NCI-H2171 (cell line): ENCODE measurements around the gene KCNJ4.

Experiments
- DNase-seq: peaks from one replicate; lab custom pipeline; 2025; lab: John Stamatoyannopoulos, UW

KCNJ4 gene

DNA sequence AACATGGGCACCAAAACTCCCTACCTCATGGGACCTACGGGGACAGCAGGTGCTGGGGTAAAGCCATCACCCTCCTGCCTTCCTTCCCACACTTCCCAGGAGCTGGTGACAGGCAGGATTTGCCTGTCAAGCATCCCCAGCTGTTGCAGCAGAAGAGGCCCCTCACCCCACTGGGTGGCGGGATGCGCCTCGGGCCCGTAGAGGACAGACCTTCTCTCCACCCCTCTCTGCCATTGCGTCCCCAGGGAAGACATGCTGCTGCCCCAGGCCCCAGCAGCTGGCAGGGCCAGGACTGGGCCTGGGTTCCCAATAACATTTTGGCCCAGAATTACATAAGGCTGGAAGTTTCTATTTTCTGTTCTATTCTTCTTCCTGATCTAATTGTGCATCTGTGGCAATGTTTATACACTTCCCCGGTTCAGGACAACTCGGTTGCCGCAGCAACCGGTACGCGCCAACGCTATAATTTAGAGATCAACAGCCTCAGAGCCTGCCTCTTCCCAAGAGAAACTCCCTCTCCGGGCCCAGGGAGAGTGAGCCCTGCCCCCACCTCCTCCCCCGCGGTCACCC is 25.4 kb downstream of the KCNJ4 start:
- DNase-seq: peak; percentile 84

DNA sequence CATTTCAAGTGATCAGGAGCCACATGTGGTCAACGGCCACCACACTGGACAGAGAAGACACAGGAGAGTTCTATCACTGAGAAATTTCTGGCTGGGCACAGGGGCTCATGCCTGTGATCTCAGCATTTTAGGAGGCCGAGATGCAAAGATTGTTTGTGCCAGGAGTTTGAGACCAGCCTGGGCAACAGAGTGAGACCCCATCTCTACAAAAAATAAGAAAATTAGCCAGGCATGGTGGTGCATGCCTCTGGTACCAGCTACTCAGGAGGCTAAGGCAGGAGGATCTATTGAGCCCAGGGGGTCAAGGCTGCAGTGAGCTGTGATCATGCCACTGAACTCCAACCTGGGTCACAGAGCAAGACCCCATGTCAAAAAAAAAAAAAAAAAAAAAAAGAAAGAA is 26.3 kb downstream of the KCNJ4 start:
- DNase-seq: no peak

DNA sequence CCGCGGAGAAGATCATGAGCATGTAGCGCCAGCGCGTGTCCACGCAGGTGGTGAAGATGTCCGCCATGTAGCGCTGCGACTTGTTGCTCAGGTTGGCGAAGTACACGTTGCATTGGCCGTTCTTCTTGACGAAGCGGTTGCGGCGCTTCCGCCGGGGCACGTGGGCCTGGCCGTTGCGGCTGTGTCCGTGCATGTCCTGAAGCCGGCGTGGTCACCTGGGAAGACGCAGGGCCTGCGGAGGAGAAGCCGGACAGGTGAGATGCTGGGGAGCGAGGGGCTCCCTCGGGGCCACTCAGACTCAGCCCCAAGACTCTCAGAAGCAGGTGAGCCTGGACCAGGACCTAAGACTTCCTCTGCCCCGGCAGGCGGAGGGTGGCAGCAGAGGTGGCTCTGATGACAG is 27.1 kb downstream of the KCNJ4 start:
- DNase-seq: no peak

DNA sequence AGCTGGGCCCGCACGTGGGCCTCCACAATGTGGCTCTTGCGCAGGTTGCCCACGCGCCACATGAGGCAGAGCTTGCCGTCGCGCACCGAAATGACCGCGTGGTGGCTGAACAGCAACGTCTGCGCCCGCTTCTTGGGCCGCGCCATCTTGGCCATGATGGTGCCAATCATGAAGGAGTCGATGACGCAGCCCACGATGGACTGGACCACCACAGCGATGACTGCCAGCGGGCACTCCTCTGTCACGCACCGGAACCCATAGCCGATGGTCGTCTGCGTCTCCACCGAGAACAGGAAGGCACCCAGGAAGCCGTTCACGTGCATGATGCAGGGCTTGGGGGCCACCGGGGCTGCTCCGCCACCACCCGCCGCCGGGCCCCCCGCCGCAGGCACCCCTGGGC is 27.5 kb downstream of the KCNJ4 start:
- DNase-seq: no peak

DNA sequence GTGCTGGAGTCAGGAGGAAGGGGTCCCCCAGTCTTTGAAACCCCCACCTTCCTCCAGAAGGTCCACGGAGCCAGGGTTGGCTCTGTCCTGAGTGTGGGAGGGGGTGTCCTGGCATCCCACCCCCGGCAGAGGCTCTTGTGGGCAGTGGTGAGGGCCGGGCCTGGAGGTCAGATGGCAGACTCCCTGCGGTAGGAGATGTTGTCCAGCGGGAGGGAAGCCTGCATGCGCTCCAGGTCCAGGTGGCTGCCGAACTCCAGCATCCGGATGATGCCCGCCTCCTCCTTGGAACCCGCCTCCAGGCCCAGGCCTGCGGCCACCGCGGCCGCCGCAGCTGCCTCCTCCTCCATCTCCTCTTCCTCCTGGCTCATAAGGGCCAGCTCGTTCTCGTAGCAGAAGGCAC is 28.4 kb downstream of the KCNJ4 start:
- DNase-seq: no peak

DNA sequence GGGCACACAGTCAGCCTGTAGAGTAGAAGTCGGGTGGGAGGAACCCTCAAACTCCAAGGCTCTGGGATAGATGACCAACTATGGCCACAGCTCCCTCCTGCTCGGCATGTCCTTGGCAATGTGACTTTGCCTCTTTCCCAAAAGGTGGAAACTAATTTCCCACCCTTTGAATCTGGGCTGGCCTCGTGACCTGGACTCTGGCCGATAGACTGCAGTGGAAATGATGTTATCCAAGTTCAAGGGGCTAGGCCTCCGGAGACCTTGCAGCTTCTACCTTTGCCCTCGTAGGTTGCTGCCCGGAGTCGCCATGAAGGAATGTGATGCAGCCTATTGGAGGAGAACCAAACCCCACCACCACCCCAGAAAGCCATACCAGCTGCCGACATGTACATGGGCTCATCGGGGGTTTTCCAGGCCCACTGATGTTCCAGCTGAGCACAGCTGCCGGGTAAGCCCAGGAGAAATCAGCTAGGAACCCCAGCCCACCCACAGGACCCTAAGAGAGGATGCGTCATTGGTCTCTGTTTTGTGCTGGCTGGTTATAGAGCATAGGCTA is 30.4 kb downstream of the KCNJ4 start:
- no peak for DNase-seq

DNA sequence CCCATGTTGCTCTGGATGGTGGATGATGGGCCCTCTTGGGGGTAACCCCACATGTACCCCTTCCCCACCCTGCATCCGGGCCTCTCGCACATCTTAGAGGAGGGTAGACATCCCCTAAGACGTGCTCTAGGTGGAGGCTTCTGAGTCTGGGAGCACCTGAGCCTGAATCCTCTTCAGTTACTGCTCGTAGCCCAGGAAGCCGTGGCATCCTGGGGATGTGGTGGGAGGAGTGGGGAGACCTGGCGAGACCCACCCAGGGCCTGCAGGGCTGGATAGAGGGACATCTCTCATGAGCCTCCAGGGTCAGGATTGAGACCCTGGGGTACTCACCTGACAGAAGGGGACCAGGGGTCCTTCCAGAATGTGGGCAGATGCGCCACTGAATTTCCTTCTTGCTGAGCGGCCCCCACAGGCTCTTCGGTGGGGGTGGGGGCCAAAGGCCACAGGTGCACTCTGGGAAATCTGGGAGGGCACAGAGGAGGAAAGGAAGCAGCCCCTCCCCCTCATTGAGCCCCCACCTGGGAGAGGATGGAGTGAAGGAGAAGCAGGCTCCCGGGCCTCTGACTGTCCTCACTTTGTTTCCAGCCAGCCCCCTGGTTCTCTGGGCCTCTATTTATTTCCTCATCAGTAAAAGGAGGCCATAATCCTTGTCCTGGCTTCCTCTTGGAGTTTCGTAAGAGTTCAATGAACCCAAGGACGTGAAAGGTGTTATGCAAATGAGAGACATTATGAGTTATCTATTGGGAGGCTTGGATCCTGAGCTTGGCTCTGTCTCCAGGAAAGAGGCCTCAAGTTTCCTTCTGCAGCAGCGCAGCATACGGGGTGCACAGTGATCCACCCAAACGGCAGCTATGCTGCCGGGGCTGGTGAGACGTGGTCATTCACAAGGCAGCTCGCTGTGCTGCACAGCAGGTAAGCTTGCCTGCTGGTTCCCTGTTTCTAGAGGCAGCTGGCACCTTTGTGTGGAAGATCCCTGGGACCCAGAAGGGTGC is 31.2 kb downstream of the KCNJ4 start:
- no peak for DNase-seq

DNA sequence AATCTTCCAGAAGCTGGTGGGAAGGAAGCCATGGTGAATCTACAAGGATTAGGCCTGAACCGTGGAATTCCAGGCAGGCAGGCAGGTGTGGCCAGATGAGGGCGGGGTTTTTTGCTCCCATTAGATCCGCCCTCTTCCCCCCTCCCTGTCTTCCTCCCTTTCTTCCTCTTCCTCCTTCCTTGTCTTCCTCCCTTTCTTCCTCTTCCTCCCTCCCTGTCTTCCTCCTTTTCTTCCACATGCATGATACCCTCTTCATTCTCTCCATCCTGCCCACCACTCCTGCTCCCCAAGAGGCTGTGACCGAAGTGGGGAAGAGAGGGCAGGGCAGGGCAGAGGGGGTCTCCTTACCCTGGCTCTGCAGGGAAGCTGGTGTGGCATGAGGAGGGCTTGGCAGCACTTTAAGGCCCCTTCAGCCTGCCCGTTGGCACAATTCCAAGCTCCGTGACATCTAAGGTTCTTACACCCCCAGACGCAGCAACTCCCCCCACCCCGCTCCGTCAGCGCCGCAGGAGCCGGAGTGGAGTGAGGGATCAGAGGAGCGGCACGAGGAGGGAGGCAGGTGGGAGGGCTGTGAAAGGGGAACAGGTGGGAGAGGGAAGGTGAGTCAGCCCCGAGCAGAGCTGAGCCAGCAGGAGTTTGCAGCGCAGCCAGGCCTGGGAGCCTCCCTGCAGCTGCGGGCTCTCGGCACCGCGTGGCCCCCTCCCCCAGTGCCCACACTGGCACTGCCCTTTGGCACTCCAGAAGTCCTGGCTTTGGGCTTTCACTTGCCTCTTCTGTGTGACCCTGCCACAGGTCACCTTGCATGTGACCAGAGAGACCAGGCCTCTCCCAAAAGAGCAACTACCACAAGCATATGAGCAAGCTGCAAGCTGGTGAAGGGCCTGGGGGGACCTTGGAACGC is 32.1 kb downstream of the KCNJ4 start:
- peak; percentile 90 for DNase-seq

DNA sequence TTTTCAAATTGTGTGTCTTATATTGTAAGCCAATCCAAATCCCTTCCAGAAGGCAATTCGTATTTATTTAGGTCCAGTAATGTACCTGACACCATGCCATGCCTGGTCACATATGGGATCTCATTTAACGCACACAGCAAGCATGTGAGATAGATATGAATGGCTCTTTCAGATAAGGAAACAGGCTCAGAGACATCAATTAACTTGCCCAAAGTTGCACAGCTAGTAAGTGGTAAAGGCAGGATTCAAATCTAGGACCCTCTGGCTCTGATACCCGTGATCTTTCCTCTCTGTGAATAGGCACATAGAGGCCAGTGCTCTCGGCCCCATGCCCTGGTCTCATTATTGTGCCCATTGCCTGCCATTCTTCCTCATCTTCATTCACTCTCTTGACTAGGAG is 34.3 kb downstream of the KCNJ4 start:
- DNase-seq: no peak

DNA sequence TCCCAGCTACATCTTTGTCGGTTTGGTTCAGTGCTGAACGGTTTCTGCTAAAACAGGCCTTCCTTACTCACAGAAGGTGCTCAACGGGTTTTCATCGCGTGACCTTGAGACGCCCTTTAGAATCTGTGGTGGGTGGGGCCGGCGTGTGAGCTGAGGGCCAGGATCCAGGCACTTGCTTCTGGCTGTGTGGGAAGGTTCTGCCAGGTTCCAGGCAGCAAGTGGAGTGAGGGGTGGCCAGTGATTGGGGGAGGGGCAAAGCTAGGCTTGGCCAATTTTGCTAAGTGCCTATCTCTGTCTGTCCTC is 35.2 kb downstream of the KCNJ4 start:
- no peak for DNase-seq

DNA sequence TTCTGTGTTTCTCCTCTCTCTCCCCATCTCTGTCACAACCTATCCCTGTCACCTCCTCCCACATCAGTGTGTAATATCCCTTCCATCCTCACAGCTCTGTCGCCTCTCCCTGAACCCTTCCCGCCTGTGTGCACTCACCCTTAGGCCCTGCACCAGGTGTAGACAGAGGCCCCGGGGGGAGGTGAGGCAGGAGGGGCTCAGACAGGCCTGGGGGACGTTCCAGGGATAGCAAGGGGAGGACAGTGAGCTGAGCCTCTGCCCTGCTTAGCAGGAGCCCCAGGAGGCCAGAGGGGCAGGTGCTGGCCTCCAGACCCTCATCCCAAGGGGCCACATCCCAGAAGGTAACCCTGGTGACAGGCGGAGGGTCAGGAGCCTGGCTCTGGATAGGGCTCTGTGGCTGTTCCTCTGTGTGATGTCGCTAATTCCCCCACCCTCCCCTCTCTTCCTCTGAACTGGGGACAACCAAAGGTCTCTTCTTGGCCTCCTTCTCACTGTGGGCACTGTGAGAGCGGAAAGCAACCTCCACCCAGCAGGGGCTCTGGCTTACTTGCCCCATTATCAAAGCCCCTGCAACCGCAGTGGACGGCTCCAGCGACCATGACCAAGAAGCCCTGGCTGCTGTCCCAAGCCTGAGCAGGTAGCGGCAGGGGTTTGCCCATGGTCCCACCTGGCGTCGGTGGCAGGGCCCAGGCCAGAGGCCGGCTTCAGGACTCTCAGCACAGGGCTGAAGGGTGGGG is 35.7 kb downstream of the KCNJ4 start:
- DNase-seq: no peak

DNA sequence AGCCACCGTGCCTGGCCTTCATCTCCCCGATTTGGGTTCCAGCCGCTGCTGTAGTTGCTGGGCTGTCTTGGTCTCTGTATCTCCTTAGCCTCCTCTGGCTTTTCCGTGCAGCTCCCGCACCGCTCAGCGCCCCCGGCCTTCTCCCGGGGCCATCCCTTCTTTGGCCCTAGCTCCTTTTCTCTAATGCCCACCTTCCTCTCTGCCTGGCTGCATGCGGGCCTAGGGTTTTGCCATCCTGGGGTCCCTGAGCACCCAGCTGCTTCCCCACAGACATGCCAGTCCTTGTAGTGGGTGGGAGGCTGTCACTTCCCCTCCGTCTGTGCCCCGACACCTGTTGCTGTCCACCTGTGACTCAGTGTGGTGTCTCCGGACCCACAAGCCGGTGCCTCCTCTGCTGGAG is 36.4 kb downstream of the KCNJ4 start:
- no peak for DNase-seq

DNA sequence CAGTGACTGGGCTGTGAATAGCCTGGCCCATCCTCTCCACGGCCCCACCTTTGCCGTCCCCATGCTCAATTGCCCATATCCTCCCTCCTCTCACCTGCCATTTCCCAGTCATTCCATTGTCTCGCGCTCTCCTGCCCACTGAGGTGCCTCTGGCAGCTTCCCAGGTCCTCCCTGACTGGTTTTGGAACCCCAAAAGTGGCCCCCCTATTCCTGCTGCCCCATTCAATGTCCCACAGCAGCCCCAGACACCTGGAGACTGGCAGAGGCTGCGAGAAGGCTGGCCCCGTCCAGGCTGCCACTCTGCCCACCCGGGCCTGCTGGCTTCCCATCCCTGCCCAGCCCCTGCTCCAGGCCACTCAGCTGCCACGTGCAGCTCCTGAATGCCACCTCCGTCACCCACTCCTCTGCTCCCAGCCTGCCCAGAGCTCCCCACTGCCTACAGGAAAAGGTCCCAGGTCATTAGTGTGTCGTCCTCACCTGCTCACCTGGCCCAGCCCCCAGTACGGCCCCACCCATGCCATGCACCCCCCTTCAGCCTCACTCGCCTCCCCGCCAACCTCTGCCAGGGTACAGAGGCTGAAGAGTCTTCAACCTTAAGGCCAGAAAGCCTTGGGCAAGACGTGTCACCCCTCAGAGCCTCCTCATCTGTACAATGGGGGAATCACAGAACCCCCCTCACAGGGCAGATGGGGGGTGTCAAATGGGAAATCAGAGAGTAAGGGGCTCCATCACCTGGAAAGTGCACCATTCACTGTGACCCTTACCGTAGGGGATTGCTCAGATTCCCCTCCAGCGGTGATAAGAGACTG is 37.5 kb downstream of the KCNJ4 start:
- DNase-seq: no peak

DNA sequence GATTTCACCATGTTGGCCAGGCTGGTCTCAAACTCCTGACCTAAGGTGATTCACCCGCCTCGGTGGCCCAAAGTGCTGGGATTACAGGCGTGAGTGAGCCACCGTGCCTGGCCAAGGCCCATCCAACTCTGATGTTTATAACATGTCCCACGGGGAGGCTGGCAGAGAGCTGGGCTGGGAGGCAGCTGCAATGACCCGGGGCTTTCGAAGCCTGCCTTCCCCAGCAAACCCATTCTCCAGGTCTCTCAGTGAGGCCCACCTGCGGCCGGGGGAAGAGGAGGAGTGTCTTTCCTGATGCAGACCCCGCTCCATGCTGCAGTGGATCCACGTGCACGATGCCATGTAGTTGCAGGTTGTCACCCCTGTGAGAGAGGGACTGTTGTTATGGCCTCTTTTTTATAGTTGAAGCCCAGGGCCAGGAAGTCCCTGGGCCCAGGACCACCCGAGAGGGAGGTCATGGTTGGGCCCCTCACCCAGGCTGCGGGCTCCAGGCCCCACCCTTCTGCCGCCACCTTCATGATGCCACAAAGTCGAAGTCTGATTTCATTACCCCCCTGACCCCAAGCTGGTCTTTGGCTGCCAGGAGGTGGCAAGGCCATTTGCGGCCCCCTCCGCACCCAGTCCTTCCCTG is 38.3 kb downstream of the KCNJ4 start:
- no peak for DNase-seq

DNA sequence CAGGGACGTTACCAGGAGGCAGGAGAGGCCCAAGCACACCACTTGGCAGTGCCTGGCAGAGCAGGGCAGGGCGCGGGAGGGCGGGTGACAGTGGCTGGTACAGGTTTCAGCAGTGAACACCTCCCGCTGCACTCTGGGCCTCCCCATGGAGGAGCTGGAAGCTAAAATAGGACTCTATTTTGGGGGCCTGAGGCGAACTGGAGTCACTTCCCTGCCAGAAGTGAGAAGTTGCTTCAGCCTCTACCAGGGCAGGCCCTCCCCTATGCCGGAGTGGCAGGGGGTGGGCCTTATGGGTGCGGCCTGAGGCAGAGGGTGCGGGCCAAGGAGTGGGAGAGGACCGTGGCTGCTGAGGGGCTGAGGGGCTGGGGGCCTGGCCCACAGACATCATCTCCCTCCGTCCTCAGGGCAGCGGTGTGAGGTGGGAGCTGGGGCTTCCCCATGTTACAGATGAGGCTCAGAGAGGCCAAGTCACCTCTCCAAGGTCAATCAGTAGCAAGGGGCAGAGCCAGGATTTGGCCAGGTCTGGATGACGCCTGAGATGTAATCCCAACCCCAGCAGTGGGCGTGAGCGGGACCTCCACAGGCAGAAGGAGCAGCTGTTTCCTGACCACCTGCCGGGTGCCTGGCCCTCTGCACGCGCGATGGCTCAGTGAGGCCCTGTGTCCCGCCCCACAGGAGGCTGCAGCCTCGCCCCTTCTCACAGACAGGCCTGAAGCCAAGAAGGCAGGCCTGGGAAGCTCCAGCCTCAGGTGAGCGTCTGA is 39.3 kb downstream of the KCNJ4 start:
- no peak for DNase-seq

DNA sequence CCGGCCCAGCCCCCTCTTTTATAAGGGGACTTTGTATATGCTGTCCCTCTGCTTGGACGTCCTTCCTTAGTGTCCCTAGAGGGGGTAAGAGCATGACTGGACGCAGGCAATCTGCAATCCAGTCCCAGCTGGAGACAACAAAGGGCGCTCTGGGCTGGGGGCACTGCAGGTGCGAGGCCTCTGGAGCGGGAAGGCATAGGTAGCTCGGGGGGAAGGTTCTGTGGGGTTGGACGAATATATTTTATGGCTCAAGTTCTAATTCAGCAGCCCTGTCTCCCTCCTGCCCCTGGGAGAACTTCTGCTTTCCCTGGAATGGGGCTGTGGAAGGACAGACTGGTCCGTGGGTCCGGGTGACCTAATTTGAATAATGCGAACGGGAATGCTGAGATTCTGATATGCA is 40.0 kb downstream of the KCNJ4 start:
- no peak for DNase-seq

DNA sequence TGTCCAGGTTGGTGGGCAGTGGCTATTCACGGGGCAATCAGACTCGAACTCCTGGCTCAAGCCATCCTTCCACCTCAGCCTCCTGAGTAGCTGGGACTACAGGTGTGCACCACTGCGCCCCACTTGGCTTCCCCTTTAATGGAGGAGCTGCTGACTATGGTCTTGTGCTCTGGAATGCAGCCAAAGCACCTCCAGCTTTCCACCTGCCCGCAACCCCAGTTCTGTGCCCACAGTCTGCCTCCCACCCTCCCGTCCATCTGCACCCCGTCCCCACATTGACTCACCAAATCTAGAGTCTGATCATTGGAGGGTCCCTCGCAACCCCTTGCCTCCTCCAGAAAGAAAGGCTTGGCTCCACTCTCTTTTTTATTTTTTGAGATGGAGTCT is 41.0 kb downstream of the KCNJ4 start:
- no peak for DNase-seq

DNA sequence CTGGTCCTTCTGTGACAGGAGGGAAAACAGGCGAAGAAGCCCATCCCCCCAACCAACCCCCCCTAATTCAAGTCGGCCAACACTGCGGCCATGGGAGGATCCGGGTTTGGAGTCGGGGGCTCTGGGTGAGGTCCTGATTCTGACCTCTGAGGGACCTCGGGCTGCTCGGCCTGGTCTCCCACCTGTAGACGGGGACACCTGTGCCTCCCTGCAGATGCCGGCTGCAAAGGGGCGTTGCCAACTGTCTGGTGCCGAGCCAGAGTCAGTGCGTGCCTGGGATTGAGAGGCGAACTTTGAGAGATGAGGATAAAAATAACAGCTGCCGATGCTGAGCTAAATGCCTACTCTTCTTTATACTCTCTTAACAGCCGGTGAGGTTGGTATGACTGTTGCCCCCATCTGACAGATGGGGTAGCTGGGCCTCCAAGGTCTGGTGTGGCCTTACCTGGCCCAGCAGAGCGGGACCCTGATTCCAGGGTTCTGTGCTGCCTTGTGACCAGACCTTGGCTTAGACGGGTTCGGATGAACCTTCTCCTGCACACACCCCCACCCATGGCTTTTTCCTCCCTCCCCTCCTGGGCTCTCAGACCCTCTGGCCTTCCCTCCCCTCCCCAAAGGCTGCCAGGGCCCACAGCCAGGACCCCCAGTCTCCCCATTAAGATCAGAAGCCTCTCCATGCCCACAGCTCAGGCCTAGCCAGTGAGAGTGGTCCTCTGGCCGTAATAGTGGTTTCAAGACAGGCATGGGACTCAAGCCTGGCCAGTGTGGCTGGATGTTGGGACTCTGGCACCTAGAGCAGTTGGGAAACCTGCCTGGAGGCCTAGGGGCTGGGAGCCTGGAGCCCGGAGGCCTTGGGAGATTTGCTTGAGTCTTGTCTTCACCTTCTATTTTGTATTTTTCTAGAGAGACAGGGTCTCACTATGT is 41.7 kb downstream of the KCNJ4 start:
- DNase-seq: peak; percentile 93
